H1 (cell line): Measurements from ENCODE around the gene KIF26A. TPM values are rescaled to one million over a fixed set of nuclear protein-coding genes. Genes with fewer than 3 reads are reported as not detected.

ENCODE experiments used
- BCL11A ChIP-seq, 2 experiments: IDR thresholded peaks; one replicate each; pipeline ENCODE4 v1.6.1; 2011; ENCODE audit warnings: low read depth in 2 of 2, low read length in 2 of 2, mild to moderate bottlenecking in 2 of 2
- KDM1A ChIP-seq: fragments of 200-600, 300-600 bp; sonication (generic); IDR thresholded peaks from 2 replicates; pipeline ENCODE4 v1.7.1; 2016; ENCODE audit warnings: mild to moderate bottlenecking, low read length, borderline replicate concordance
- KDM5A ChIP-seq: fragments of 200-600 bp; IDR thresholded peaks from 2 replicates; pipeline ENCODE4 v1.7.1; 2012; ENCODE audit warnings: mild to moderate bottlenecking, low read length, inconsistent platforms, mixed read lengths
- MAFK ChIP-seq: IDR thresholded peaks from 2 replicates; pipeline ENCODE4 v1.6.1; 2012; ENCODE audit warnings: low read depth, mild to moderate bottlenecking, improper control_type of control experiment, low read length
- SP4 ChIP-seq: IDR thresholded peaks from 2 replicates; pipeline ENCODE4 v1.6.1; 2012; ENCODE audit warnings: low read length, inconsistent platforms
- TBP ChIP-seq: IDR thresholded peaks from 2 replicates; pipeline ENCODE4 v1.6.1; 2011; ENCODE audit warnings: low read depth, low read length, improper control_type of control experiment
- polyA plus RNA-seq, 7 experiments: library from polyadenylated mRNA; depleted of rRNA in 3 of 7; stranded (reverse) in 5 of 7; unstranded in 2 of 7; fragments of >200 nt in 5 of 7; fragments of 200-250 nt in 2 of 7; gene quantifications; 1 replicate in 5 of 7; 2 replicates in 1 of 7; 4 replicates in 1 of 7; pipeline versions ENCODE4 v1.2.1 to v1.2.3, GENCODE V29; 2011 to 2013; ENCODE audit warnings: missing spikeins in 2 of 7, mixed read lengths in 2 of 7
- total RNA-seq: library from RNA; stranded (reverse); fragmentation: NEBNext Ultra II Directional; extraction: Animal tissue kit (Norgen Biotek cat#: 25700); gene quantifications from 2 replicates; pipeline ENCODE4 v1.2.1, GENCODE V29; 2021
- TF ChIP-seq, protein P1 (sequence below): IDR thresholded peaks from 2 replicates; pipeline ENCODE4 v1.6.1; 2012; ENCODE audit warnings: inconsistent platforms

Gene KIF26A
- total and polyA plus RNA-seq, 2 of the 8 experiments (the other 6 are each of a cell fraction or from before 2014, with no cell fraction given) = 11.5 to 41.6 TPM

- TF ChIP-seq BCL11A (IDR thresholded peaks at IDR 0.05; ENCODE audit: low read depth in 2 of 2, low read length in 2 of 2) = no peak
- no peak for TF ChIP-seq TBP
- no peak for TF ChIP-seq MAFK
- no peak for TF ChIP-seq SP4
- no peak for TF ChIP-seq KDM5A
- TF ChIP-seq, protein P1, sequence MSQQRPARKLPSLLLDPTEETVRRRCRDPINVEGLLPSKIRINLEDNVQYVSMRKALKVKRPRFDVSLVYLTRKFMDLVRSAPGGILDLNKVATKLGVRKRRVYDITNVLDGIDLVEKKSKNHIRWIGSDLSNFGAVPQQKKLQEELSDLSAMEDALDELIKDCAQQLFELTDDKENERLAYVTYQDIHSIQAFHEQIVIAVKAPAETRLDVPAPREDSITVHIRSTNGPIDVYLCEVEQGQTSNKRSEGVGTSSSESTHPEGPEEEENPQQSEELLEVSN = no peak
- no peak for TF ChIP-seq KDM1A
- TF ChIP-seq, all 59 proteins: peak for 0
Observed at GRCh38 chr14:104210817-104211195, 72.4 kb downstream of the KIF26A start (continued).
